MM.1S (cell line): Measurements from ENCODE around the gene GPR17.

Experiments used
- CTCF ChIP-seq: fragments of 300-600 bp; sonication (generic); IDR thresholded peaks from 2 replicates; pipeline ENCODE4 v1.5.1; 2016; ENCODE audit warnings: antibody characterized with exemption, low read length, mixed read lengths
- EZH2 ChIP-seq: fragments of 300-600 bp; sonication (generic); optimal IDR thresholded peaks from 2 replicates; pipeline ENCODE3; 2017; ENCODE audit warnings: low read depth, mild to moderate bottlenecking, antibody characterized with exemption, low read length, mixed read lengths

GRCh38 chr2:127661949-127662510 lies 16.1 kb downstream of the GPR17 start:
- TF ChIP-seq EZH2 (no peak), CTCF (no peak)
